Activated CD8-positive, alpha-beta T cell treated with anti-CD3 and anti-CD28 coated beads for 36 hours (primary cell): ENCODE results near the gene CNST. TPM values are rescaled to one million over a fixed set of nuclear protein-coding genes. Genes with fewer than 3 reads are reported as not detected.

Experiments
- ATAC-seq: fragments of 200-7000 bp; cut with Tn5 transposase; one replicate; pipeline ENCODE4 v1.10.0; 2021; ENCODE audit warnings: mild to moderate bottlenecking, moderate library complexity
- CTCF ChIA-PET: fragments of 350-600 bp; sonication (Branson Sonifier 250); formaldehyde crosslinking; loops from one replicate; lab custom pipeline; 2021; ENCODE audit warnings: antibody characterized with exemption; lab: Charles Lee
- POLR2A ChIA-PET: fragments of 350-600 bp; sonication (Branson Sonifier 250); formaldehyde crosslinking; loops from one replicate; lab custom pipeline; 2021; ENCODE audit warnings: antibody characterized with exemption; lab: Charles Lee
- DNase-seq: peaks from one replicate; pipeline ENCODE4 v3.0.0-alpha.2; 2020
- H3K27ac Mint-ChIP-seq: one replicate; pipeline ENCODE4 v1.8.0; 2021; ENCODE audit warnings: mild to moderate bottlenecking, mixed read lengths
- H3K27me3 Mint-ChIP-seq: one replicate; pipeline ENCODE4 v1.8.0; 2021; ENCODE audit warnings: mixed read lengths
- H3K36me3 Mint-ChIP-seq: one replicate; pipeline ENCODE4 v1.8.0; 2021; ENCODE audit warnings: low read depth, mixed read lengths
- H3K4me1 Mint-ChIP-seq: one replicate; pipeline ENCODE4 v1.8.0; 2021; ENCODE audit warnings: low read depth, mixed read lengths
- H3K4me3 Mint-ChIP-seq: one replicate; pipeline ENCODE4 v1.8.0; 2021; ENCODE audit warnings: mild to moderate bottlenecking, moderate library complexity, mixed read lengths
- H3K9me3 Mint-ChIP-seq: one replicate; pipeline ENCODE4 v1.8.0; 2021; ENCODE audit warnings: mixed read lengths
- intact Hi-C: fragments of 100-400 bp; cut with micrococcal nuclease; formaldehyde crosslinking; loops from one replicate; pipeline ENCODE4 v1.10.0; 2022
- total RNA-seq, 2 experiments: library from RNA; stranded (reverse); gene quantifications; one replicate each; pipeline ENCODE4 v1.2.3, GENCODE V29; 2021
- TF ChIP-seq, protein P1 (sequence below): fragments of 200-600 bp; IDR thresholded peaks from one replicate; pipeline ENCODE4 v1.8.0; 2022; ENCODE audit warnings: antibody characterized with exemption, mild to moderate bottlenecking

The CNST gene
- total RNA-seq, 2 experiments from 2014 or later = 23.5 to 25.1 TPM

DNA sequence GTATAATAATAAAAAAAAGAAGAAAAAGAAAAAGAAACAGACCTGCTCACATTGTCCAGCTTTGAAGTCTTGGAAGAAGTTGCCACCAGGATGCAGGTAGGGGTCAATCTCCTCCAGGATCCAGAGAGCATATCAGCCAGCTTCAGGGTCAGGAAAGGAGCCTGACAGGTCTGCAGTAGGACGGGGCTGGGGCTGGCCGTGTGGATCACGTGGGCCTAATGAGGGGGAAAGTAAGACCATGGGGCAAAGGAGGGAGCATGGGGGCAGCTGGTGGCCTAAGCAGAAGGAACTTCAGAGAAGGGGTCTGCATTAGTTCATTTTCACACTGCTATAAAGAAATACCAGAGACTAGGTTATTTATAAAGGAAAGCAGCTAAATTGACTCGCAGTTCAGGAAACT, 39.9 kb upstream of the CNST start:
- DNase-seq (no peak), ATAC-seq (no peak)
- CTCF ChIA-PET = no interaction called here
- H3K4me3 Mint-ChIP-seq = no peak overlapping the region
- TF ChIP-seq, protein P1, sequence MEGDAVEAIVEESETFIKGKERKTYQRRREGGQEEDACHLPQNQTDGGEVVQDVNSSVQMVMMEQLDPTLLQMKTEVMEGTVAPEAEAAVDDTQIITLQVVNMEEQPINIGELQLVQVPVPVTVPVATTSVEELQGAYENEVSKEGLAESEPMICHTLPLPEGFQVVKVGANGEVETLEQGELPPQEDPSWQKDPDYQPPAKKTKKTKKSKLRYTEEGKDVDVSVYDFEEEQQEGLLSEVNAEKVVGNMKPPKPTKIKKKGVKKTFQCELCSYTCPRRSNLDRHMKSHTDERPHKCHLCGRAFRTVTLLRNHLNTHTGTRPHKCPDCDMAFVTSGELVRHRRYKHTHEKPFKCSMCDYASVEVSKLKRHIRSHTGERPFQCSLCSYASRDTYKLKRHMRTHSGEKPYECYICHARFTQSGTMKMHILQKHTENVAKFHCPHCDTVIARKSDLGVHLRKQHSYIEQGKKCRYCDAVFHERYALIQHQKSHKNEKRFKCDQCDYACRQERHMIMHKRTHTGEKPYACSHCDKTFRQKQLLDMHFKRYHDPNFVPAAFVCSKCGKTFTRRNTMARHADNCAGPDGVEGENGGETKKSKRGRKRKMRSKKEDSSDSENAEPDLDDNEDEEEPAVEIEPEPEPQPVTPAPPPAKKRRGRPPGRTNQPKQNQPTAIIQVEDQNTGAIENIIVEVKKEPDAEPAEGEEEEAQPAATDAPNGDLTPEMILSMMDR = no peak
- no peaks in the 10 kb centered on the region for H3K27me3 Mint-ChIP-seq
- intact Hi-C loops = no loop called here
- H3K9me3 Mint-ChIP-seq = peaks cover 14% of the 10 kb centered on the region
- no peaks in the 10 kb centered on the region for H3K36me3 Mint-ChIP-seq
- no peak overlapping the region for H3K27ac Mint-ChIP-seq
- POLR2A ChIA-PET = no interaction called here
- peaks cover 5% of the 10 kb centered on the region for H3K4me1 Mint-ChIP-seq

DNA sequence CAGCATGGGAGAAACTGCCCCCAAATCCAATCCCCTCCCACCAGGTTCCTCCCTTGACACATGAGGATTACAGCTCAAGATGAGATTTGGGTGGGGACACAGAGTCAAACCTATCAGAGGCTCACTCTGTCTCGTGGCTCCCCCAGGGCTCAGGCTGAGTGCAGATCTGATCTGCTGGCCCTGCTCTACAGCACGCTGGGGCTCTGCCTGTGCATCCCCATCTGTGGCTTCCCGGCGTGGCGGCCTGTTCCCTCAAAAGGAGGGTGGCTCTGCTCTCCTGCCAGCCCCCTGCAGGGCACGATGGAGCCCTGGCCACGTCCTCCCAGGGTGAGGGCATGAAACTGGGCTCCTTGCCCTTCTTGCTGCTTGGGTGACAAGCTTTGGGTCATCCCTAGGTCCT, 39.3 kb upstream of the CNST start:
- CTCF ChIA-PET = no interaction called here
- peak overlapping the region; percentile 67 for H3K27ac Mint-ChIP-seq

DNA sequence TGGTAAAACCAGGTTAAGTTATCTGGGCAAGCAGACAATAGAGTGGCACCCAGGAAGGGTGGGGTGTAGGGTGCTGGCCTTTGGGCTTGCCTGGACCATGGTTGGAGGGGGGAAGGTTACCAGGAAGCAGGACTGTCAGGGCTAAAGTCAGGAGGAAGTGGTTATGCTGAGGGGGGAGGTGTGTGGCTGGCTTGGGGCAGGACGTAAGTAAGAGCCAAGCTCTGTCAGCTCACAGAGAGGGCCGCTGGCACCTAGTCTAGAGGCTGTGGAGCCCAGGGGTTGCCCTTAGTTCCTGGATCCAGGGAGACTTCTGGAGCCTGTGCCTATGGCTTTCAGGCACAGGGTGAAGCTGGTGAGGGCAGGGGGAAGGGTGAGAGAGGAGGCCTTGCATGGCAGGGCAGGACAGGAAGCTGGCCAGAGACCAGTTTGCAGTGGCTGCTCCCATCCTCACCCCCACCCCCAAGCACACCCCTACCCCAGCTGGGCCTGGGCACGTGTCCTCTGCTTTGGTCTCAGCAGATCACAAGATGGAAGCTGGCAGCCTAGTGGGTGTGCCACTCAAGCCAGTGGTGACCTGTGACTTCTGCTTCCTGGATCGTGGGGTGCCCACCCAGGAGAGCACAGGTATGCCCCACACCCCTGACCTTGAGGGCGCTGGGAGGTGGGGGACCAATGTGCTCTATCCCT, 38.7 kb upstream of the CNST start:
- ATAC-seq (peak; percentile 67), DNase-seq (peak; percentile 22)
- POLR2A ChIA-PET = no interaction called here
- Mint-ChIP-seq H3K4me1 (peaks cover 5% of the 10 kb centered on the region), H3K27ac (peak overlapping the region; percentile 67), H3K4me3 (no peak overlapping the region), H3K36me3 (no peaks in the 10 kb centered on the region), H3K9me3 (peaks cover 15% of the 10 kb centered on the region), H3K27me3 (no peaks in the 10 kb centered on the region)
- TF ChIP-seq, protein P1 = no peak
- CTCF ChIA-PET = interaction anchor here (0.9 kb wide), 1 partner anchor 30 kb away, joined by 3 read pairs; no protein-coding TSS in a partner anchor
- intact Hi-C loops = no loop called here

More for the DNA sequence above, 39.3 kb upstream of the CNST start:
- no peaks in the 10 kb centered on the region for H3K36me3 Mint-ChIP-seq
- POLR2A ChIA-PET = no interaction called here
- no peak for ATAC-seq
- TF ChIP-seq, protein P1 = no peak
- H3K4me3 Mint-ChIP-seq = no peak overlapping the region
- no peaks in the 10 kb centered on the region for H3K27me3 Mint-ChIP-seq
- H3K9me3 Mint-ChIP-seq = peaks cover 15% of the 10 kb centered on the region
- intact Hi-C loops = no loop called here
- no peak for DNase-seq
- H3K4me1 Mint-ChIP-seq = peaks cover 5% of the 10 kb centered on the region

DNA sequence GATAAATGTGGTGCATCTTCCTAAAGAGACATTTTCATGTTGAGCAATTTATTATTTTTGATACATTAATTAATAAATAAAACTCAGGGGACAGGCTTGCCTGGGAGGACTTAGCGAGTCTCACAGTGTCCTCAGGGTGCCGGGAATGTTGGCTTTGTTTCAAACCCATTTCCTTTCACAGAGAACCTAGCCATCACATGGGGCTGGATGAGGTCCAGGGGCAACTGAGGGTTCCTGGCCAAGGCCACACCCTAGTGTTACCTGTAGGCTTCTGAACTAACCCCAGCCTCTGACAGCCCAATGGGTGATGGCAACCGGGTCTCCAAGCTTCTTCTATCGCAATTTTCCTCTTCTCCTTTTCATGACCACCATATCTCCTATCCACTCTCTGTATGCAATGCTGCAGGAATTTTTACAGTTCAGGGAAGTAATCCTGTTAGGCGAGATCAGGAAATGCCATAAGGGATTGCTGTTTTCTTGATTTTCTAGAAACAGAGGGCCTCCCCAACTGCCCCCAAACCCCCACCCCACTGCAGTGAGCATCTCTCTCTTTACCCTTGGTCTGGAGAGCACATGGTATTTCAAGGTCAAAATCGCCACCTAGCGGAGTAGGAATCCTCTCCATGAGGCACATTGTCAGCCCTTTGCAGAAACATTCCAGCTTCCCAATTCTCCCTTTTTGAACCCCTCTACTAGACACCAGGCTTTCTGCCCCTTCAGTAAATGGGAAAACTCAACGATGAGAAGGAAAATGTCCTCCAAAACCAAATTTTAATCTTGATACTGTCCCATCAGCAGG, 37.1 kb upstream of the CNST start:
- H3K36me3 Mint-ChIP-seq = no peaks in the 10 kb centered on the region
- CTCF ChIA-PET = no interaction called here
- POLR2A ChIA-PET = no interaction called here
- H3K9me3 Mint-ChIP-seq = peaks cover 15% of the 10 kb centered on the region
- DNase-seq (no peak), ATAC-seq (no peak)
- no peaks in the 10 kb centered on the region for H3K27me3 Mint-ChIP-seq
- no peak overlapping the region for H3K27ac Mint-ChIP-seq
- intact Hi-C loops = no loop called here
- TF ChIP-seq, protein P1 = no peak
- peaks cover 5% of the 10 kb centered on the region for H3K4me1 Mint-ChIP-seq
- H3K4me3 Mint-ChIP-seq = no peak overlapping the region

DNA sequence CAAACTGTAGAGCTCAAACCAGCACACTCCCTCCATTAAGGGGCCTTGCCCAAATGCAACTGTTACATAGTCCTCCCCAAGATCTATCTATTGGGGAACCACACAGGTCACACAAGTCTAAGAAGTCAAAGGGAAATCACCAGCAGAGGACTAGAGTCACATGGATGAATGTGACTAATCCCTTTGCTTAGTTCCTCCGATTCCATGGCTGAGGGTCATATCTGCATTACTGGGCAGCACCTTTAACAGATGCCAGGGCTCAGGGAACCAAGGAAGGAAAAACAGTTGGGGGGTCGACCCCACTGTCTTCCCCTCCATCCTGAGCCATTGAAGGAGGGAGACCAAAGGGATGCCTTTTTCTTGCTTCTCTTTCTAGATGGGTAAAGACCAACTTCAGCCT, 35.8 kb upstream of the CNST start:
- intact Hi-C loops = no loop called here
- no peaks in the 10 kb centered on the region for H3K27me3 Mint-ChIP-seq
- TF ChIP-seq, protein P1 = no peak
- no peak overlapping the region for H3K4me3 Mint-ChIP-seq
- ATAC-seq = no peak
- no peak overlapping the region for H3K27ac Mint-ChIP-seq
- H3K9me3 Mint-ChIP-seq = peaks cover 15% of the 10 kb centered on the region
- peaks cover 5% of the 10 kb centered on the region for H3K4me1 Mint-ChIP-seq
- H3K36me3 Mint-ChIP-seq = no peaks in the 10 kb centered on the region
- ChIA-PET CTCF (no interaction called here), POLR2A (no interaction called here)
- DNase-seq = no peak
